GM23248 (cell line): Measurements from ENCODE around the gene ACTL8. TPM values are rescaled to one million over a fixed set of nuclear protein-coding genes. Genes with fewer than 3 reads are reported as not detected.
A peak's percentile ranks its signal among the peaks of the same experiment; 100 is the strongest.

Source experiments
- DNase-seq: peaks from one replicate; pipeline ENCODE4 v3.0.0-alpha.2; 2015
- H2AFZ ChIP-seq: fragments of 200-600 bp; sonication (generic); 2 replicates; pipeline ENCODE4 v1.6.1; 2016; ENCODE audit warnings: antibody characterized with exemption
- H3F3A ChIP-seq: fragments of 200-600 bp; sonication (generic); 2 replicates; pipeline ENCODE4 v1.6.1; 2016; ENCODE audit warnings: mild to moderate bottlenecking, antibody characterized with exemption, mixed run types; ENCODE audit not compliant: insufficient read depth
- H3K27ac ChIP-seq: fragments of 200-600 bp; sonication (generic); 2 replicates; pipeline ENCODE4 v1.5.1; 2016; ENCODE audit warnings: mild to moderate bottlenecking
- H3K27me3 ChIP-seq: fragments of 200-600 bp; sonication (generic); replicated peaks from 2 replicates; pipeline ENCODE4 v1.6.1; 2016; ENCODE audit warnings: mild to moderate bottlenecking; ENCODE audit not compliant: insufficient read depth
- H3K36me3 ChIP-seq: fragments of 200-600 bp; sonication (generic); 2 replicates; pipeline ENCODE4 v1.6.1; 2016; ENCODE audit warnings: low read depth, mild to moderate bottlenecking
- H3K4me1 ChIP-seq: fragments of 200-600 bp; sonication (generic); 2 replicates; pipeline ENCODE4 v1.6.1; 2016; ENCODE audit warnings: mild to moderate bottlenecking; ENCODE audit not compliant: insufficient read depth
- H3K4me2 ChIP-seq: fragments of 200-600 bp; sonication (generic); one replicate; pipeline ENCODE4 v1.6.1; 2016; ENCODE audit warnings: mild to moderate bottlenecking; ENCODE audit not compliant: unreplicated experiment
- H3K4me3 ChIP-seq: fragments of 200-600 bp; sonication (generic); 2 replicates; pipeline ENCODE4 v1.5.1; 2016; ENCODE audit warnings: mild to moderate bottlenecking
- H3K79me2 ChIP-seq: fragments of 200-600 bp; sonication (generic); 2 replicates; pipeline ENCODE4 v1.6.1; 2016; ENCODE audit warnings: mild to moderate bottlenecking; ENCODE audit not compliant: insufficient read depth
- H3K9ac ChIP-seq: fragments of 200-600 bp; sonication (generic); 2 replicates; pipeline ENCODE4 v1.6.1; 2016; ENCODE audit warnings: mild to moderate bottlenecking
- H3K9me2 ChIP-seq: fragments of 200-600 bp; sonication (generic); 2 replicates; pipeline ENCODE4 v1.6.1; 2016; ENCODE audit warnings: mixed run types, mild to moderate bottlenecking, moderate library complexity; ENCODE audit not compliant: insufficient read depth
- H3K9me3 ChIP-seq: fragments of 200-600 bp; sonication (generic); one replicate; pipeline ENCODE4 v1.6.1; 2017; ENCODE audit warnings: low read depth
- H4K20me1 ChIP-seq: fragments of 200-600 bp; sonication (generic); 2 replicates; pipeline ENCODE4 v1.6.0; 2016; ENCODE audit not compliant: insufficient read depth
- EZH2 ChIP-seq: fragments of 200-600 bp; sonication (generic); IDR thresholded peaks from 2 replicates; pipeline ENCODE4 v1.6.1; 2018; ENCODE audit warnings: antibody characterized with exemption, mild to moderate bottlenecking; ENCODE audit not compliant: insufficient read depth, poor library complexity, severe bottlenecking
- EZH2phosphoT487 ChIP-seq: fragments of 200-600 bp; sonication (generic); IDR thresholded peaks from 2 replicates; pipeline ENCODE4 v1.6.1; 2018; ENCODE audit warnings: antibody characterized with exemption, moderate library complexity, mild to moderate bottlenecking, low read depth; ENCODE audit not compliant: insufficient read depth
- WGBS, 2 experiments: methylation state at CpG; one replicate each; pipeline ENCODE4 v1.1.6; 2015 to 2017; ENCODE audit warnings: low lambda C conversion rate in 2 of 2, low coverage in 1 of 2; ENCODE audit errors: missing lambda C conversion rate in 2 of 2; 5-methylcytosine and 5-hydroxymethylcytosine counted together
- in situ Hi-C: fragments of 300-500 bp; cut with MboI; formaldehyde crosslinking; loops from 2 replicates; pipeline ENCODE4 v1.15.0; 2020
- polyA plus RNA-seq: library from polyadenylated mRNA; unstranded; fragments of >200 nt; fragmentation: Nextera tagmentation; extraction: Ambion mirVana; gene quantifications from 2 replicates; pipeline ENCODE4 v1.2.1, GENCODE V29; 2016
- total RNA-seq: library from RNA; depleted of rRNA; stranded (reverse); fragments of >200 nt; shearing (Covaris generic); gene quantifications from 2 replicates; pipeline ENCODE4 v1.2.3, GENCODE V29; 2014

ACTL8 gene
- total and polyA plus RNA-seq, 2 experiments from 2014 or later = 0.11 TPM; not detected in 1

GRCh38 chr1:17828991-17829390 lies 73.9 kb downstream of the ACTL8 start:
- no peak for TF ChIP-seq EZH2phosphoT487
- no peak for TF ChIP-seq EZH2
- Histone ChIP-seq H3K27ac (no peak overlapping the region), H3K27me3 (no peaks in the 10 kb centered on the region), H3K9me2 (no peaks in the 10 kb centered on the region), H3K4me2 (no peak overlapping the region), H2AFZ (no peak overlapping the region), H3K36me3 (no peaks in the 10 kb centered on the region), H3F3A (no peaks in the 10 kb centered on the region), H3K79me2 (no peaks in the 10 kb centered on the region), H3K4me1 (no peaks in the 10 kb centered on the region), H3K9ac (no peak overlapping the region), H3K4me3 (no peak overlapping the region), H4K20me1 (no peaks in the 10 kb centered on the region), H3K9me3 (no peaks in the 10 kb centered on the region)
- WGBS, 2 experiments = 21% methylated on average over 4 of the region's 4 CpGs
- DNase-seq = no peak
- in situ Hi-C loops = loop anchor here (10.0 kb wide), 1 partner anchor 164 kb away; no protein-coding TSS in a partner anchor

GRCh38 chr1:17829579-17829978 lies 74.4 kb downstream of the ACTL8 start:
- no peak overlapping the region for H3K27ac ChIP-seq
- H3K4me3 ChIP-seq = no peak overlapping the region
- no peaks in the 10 kb centered on the region for H4K20me1 ChIP-seq
- H3K9me3 ChIP-seq = no peaks in the 10 kb centered on the region
- 52 to 54% methylated on average over 6 of the region's 6 CpGs for WGBS, 2 experiments
- no peaks in the 10 kb centered on the region for H3K36me3 ChIP-seq
- H3K4me1 ChIP-seq = no peaks in the 10 kb centered on the region
- H3K9me2 ChIP-seq = no peaks in the 10 kb centered on the region
- no peak for DNase-seq
- no peaks in the 10 kb centered on the region for H3K27me3 ChIP-seq
- no peak overlapping the region for H3K4me2 ChIP-seq
- no peak overlapping the region for H3K9ac ChIP-seq
- no peak overlapping the region for H2AFZ ChIP-seq
- TF ChIP-seq EZH2phosphoT487 (no peak), EZH2 (no peak)
- in situ Hi-C loops = loop anchor here (10.0 kb wide), 1 partner anchor 165 kb away; no protein-coding TSS in a partner anchor
- H3K79me2 ChIP-seq = no peaks in the 10 kb centered on the region
- no peaks in the 10 kb centered on the region for H3F3A ChIP-seq

- Histone ChIP-seq H3K4me1 (no peaks in the 10 kb centered on the region), H4K20me1 (no peaks in the 10 kb centered on the region), H2AFZ (no peak overlapping the region), H3K27ac (no peak overlapping the region), H3K36me3 (no peaks in the 10 kb centered on the region), H3K4me2 (no peak overlapping the region), H3F3A (no peaks in the 10 kb centered on the region), H3K9ac (no peak overlapping the region), H3K9me3 (no peaks in the 10 kb centered on the region), H3K27me3 (no peaks in the 10 kb centered on the region), H3K79me2 (no peaks in the 10 kb centered on the region), H3K9me2 (no peaks in the 10 kb centered on the region), H3K4me3 (no peak overlapping the region)
- 27 to 30% methylated on average over 7 of the region's 7 CpGs for WGBS, 2 experiments
- DNase-seq = peak; percentile 68
- in situ Hi-C loops = no loop called here
- no peak for TF ChIP-seq EZH2
- TF ChIP-seq EZH2phosphoT487 = no peak
Observed at GRCh38 chr1:17831597-17831996, 76.5 kb downstream of the ACTL8 start.

- no peaks in the 10 kb centered on the region for H3K9me2 ChIP-seq
- TF ChIP-seq EZH2 (no peak), EZH2phosphoT487 (no peak)
- WGBS, 2 experiments = 71% methylated on average over 15 of the region's 15 CpGs
- no peaks in the 10 kb centered on the region for H3K36me3 ChIP-seq
- H3F3A ChIP-seq = no peaks in the 10 kb centered on the region
- H3K4me2 ChIP-seq = no peak overlapping the region
- DNase-seq = no peak
- H3K4me3 ChIP-seq = no peak overlapping the region
- H3K27ac ChIP-seq = no peak overlapping the region
- no peaks in the 10 kb centered on the region for H3K79me2 ChIP-seq
- no peaks in the 10 kb centered on the region for H3K27me3 ChIP-seq
- H3K9ac ChIP-seq = no peak overlapping the region
- no peaks in the 10 kb centered on the region for H3K4me1 ChIP-seq
- H2AFZ ChIP-seq = no peak overlapping the region
- no peaks in the 10 kb centered on the region for H3K9me3 ChIP-seq
- in situ Hi-C loops = no loop called here
- H4K20me1 ChIP-seq = no peaks in the 10 kb centered on the region
Observed at GRCh38 chr1:17833661-17834501, 78.7 kb downstream of the ACTL8 start.
